IMR-90 (cell line): ENCODE data around the gene NADK2. TPM values are rescaled to one million over a fixed set of nuclear protein-coding genes. Genes with fewer than 3 reads are reported as not detected.

Source experiments
- ATAC-seq: fragments of 200-7000 bp; cut with Tn5 transposase; 2 replicates; pipeline ENCODE4 v1.9.1; 2020; ENCODE audit warnings: low read depth, mild to moderate bottlenecking, moderate library complexity
- BruUV-seq: library from RNA; stranded (reverse); fragments of 400-500 nt; replicated peaks from 2 replicates; lab custom pipeline; 2021; lab: Mats Ljungman, UMichigan
- CTCF ChIA-PET: fragments of 300-600 bp; formaldehyde crosslinking; extraction: SDS; loops from one replicate; lab custom pipeline; 2021; ENCODE audit warnings: antibody characterized with exemption; lab: Yijun Ruan, JAX
- POLR2A ChIA-PET: fragments of 300-600 bp; sonication (Branson Sonifier 250); formaldehyde crosslinking; loops from one replicate; lab custom pipeline; 2022; ENCODE audit warnings: antibody characterized with exemption; ENCODE audit not compliant: unreplicated experiment; lab: Charles Lee
- DNase-seq: peaks from one replicate; pipeline ENCODE4 v3.0.0; 2013
- H2AFZ ChIP-seq: replicated peaks from 2 replicates; pipeline ENCODE3; 2013; ENCODE audit warnings: low read length, mild to moderate bottlenecking; ENCODE audit not compliant: poor library complexity
- H2AK5ac ChIP-seq: 2 replicates; pipeline ENCODE4 v1.6.1; 2013; ENCODE audit warnings: low read depth, low read length, inconsistent platforms
- H2AK9ac ChIP-seq: replicated peaks from 2 replicates; pipeline ENCODE3; 2013; ENCODE audit warnings: mild to moderate bottlenecking, low read depth, low read length, moderate library complexity; ENCODE audit not compliant: poor library complexity
- H2BK120ac ChIP-seq: 2 replicates; pipeline ENCODE4 v1.6.1; 2013; ENCODE audit warnings: low read depth, low read length, inconsistent platforms
- H2BK15ac ChIP-seq: 3 replicates; pipeline ENCODE4 v1.6.1; 2013; ENCODE audit warnings: low read depth, low read length, inconsistent platforms
- H2BK20ac ChIP-seq: 2 replicates; pipeline ENCODE4 v1.6.1; 2013; ENCODE audit warnings: low read depth, mild to moderate bottlenecking, inconsistent platforms, low read length, moderate library complexity
- H2BK5ac ChIP-seq: 2 replicates; pipeline ENCODE4 v1.6.1; 2013; ENCODE audit warnings: mild to moderate bottlenecking, low read depth, low read length, inconsistent platforms; ENCODE audit not compliant: poor library complexity, severe bottlenecking
- H3K14ac ChIP-seq: replicated peaks from 2 replicates; pipeline ENCODE4 v1.6.1; 2013; ENCODE audit warnings: low read depth, low read length, inconsistent platforms
- H3K18ac ChIP-seq: 2 replicates; pipeline ENCODE4 v1.6.1; 2013; ENCODE audit warnings: low read depth, low read length, control low read depth
- H3K23ac ChIP-seq: 2 replicates; pipeline ENCODE4 v1.6.1; 2013; ENCODE audit warnings: low read depth, low read length, inconsistent platforms
- H3K27ac ChIP-seq: 2 replicates; pipeline ENCODE4 v1.5.1; 2013; ENCODE audit warnings: mild to moderate bottlenecking, control low read depth, low read length; ENCODE audit not compliant: insufficient read depth
- H3K27me3 ChIP-seq: 2 replicates; pipeline ENCODE4 v1.6.1; 2013; ENCODE audit warnings: low read length; ENCODE audit not compliant: control insufficient read depth, insufficient read depth
- H3K36me3 ChIP-seq: 2 replicates; pipeline ENCODE4 v1.6.1; 2013; ENCODE audit warnings: low read length, mixed read lengths; ENCODE audit not compliant: control insufficient read depth, insufficient read depth
- H3K4ac ChIP-seq: 2 replicates; pipeline ENCODE4 v1.6.1; 2013; ENCODE audit warnings: low read depth, low read length, inconsistent platforms
- H3K4me1 ChIP-seq: 2 replicates; pipeline ENCODE4 v1.6.1; 2013; ENCODE audit warnings: low read length, mixed read lengths; ENCODE audit not compliant: control insufficient read depth, insufficient read depth
- H3K4me2 ChIP-seq: 2 replicates; pipeline ENCODE4 v1.6.1; 2013; ENCODE audit warnings: low read depth, mild to moderate bottlenecking, control low read depth, low read length, moderate library complexity
- H3K4me3 ChIP-seq: 2 replicates; pipeline ENCODE4 v1.5.1; 2013; ENCODE audit warnings: low read depth, mild to moderate bottlenecking, control low read depth, low read length, moderate library complexity; ENCODE audit not compliant: insufficient read depth
- H3K56ac ChIP-seq: 2 replicates; pipeline ENCODE4 v1.6.1; 2013; ENCODE audit warnings: low read length, inconsistent platforms; ENCODE audit not compliant: insufficient read depth; ENCODE audit errors: extremely low read depth
- H3K79me1 ChIP-seq, 2 experiments: 2 replicates each; pipeline ENCODE4 v1.6.1; 2013; ENCODE audit warnings: low read length in 2 of 2, inconsistent platforms in 1 of 2, low read depth in 1 of 2
- H3K9ac ChIP-seq: 2 replicates; pipeline ENCODE4 v1.6.1; 2013; ENCODE audit warnings: low read depth, low read length, control low read depth
- H3K9me1 ChIP-seq: 2 replicates; pipeline ENCODE4 v1.6.1; 2013; ENCODE audit warnings: low read length, inconsistent platforms; ENCODE audit not compliant: insufficient read depth
- H3K9me3 ChIP-seq: 2 replicates; pipeline ENCODE4 v1.6.1; 2013; ENCODE audit warnings: low read length; ENCODE audit not compliant: control insufficient read depth, insufficient read depth
- H4K20me1 ChIP-seq: 2 replicates; pipeline ENCODE4 v1.6.1; 2013; ENCODE audit warnings: low read length, inconsistent platforms; ENCODE audit not compliant: insufficient read depth
- H4K5ac ChIP-seq: 2 replicates; pipeline ENCODE4 v1.6.1; 2013; ENCODE audit warnings: mild to moderate bottlenecking, low read depth, low read length, control low read depth
- H4K8ac ChIP-seq, 2 experiments: 2 replicates each; pipeline ENCODE4 v1.6.1; 2013; ENCODE audit warnings: low read depth in 2 of 2, low read length in 2 of 2, control low read depth in 1 of 2, inconsistent platforms in 1 of 2
- H4K91ac ChIP-seq: 2 replicates; pipeline ENCODE4 v1.6.1; 2013; ENCODE audit warnings: low read depth, low read length, inconsistent platforms; ENCODE audit not compliant: insufficient read depth
- BHLHE40 ChIP-seq: fragments of 150-350 bp; IDR thresholded peaks from 2 replicates; pipeline ENCODE4 v1.6.1; 2016; ENCODE audit warnings: mild to moderate bottlenecking, low read depth, low read length
- CEBPB ChIP-seq: IDR thresholded peaks from 2 replicates; pipeline ENCODE4 v1.6.1; 2012; ENCODE audit warnings: low read depth, low read length, improper control_type of control experiment
- CTCF ChIP-seq: conservative IDR thresholded peaks from 2 replicates; pipeline ENCODE4 v1.5.1; 2012; ENCODE audit warnings: mild to moderate bottlenecking, low read depth, low read length, improper control_type of control experiment
- ELK1 ChIP-seq: fragments of 150-350 bp; IDR thresholded peaks from 2 replicates; pipeline ENCODE4 v1.6.1; 2016; ENCODE audit warnings: low read depth, mild to moderate bottlenecking, low read length, moderate library complexity, borderline replicate concordance
- FOS ChIP-seq: fragments of 150-350 bp; IDR thresholded peaks from 2 replicates; pipeline ENCODE4 v1.6.1; 2016; ENCODE audit warnings: low read depth, low read length
- MAFK ChIP-seq: IDR thresholded peaks from 2 replicates; pipeline ENCODE4 v1.6.1; 2012; ENCODE audit warnings: low read depth, low read length, improper control_type of control experiment
- MAZ ChIP-seq: IDR thresholded peaks from 2 replicates; pipeline ENCODE4 v1.6.1; 2012; ENCODE audit warnings: low read depth, mild to moderate bottlenecking, low read length, improper control_type of control experiment, moderate library complexity, borderline replicate concordance
- MXI1 ChIP-seq: IDR thresholded peaks from 2 replicates; pipeline ENCODE4 v1.6.1; 2012; ENCODE audit warnings: low read depth, mild to moderate bottlenecking, low read length, moderate library complexity, borderline replicate concordance
- NFE2L2 ChIP-seq: fragments of 150-350 bp; IDR thresholded peaks from 2 replicates; pipeline ENCODE4 v1.6.1; 2016; ENCODE audit warnings: low read depth, mild to moderate bottlenecking, low read length
- POLR2A ChIP-seq: IDR thresholded peaks from 2 replicates; pipeline ENCODE4 v1.6.1; 2012; ENCODE audit warnings: mild to moderate bottlenecking, low read depth, low read length
- RFX5 ChIP-seq: IDR thresholded peaks from 2 replicates; pipeline ENCODE4 v1.8.0; 2012; ENCODE audit warnings: low read depth, mild to moderate bottlenecking, low read length, moderate library complexity
- SMC3 ChIP-seq: fragments of 150-350 bp; IDR thresholded peaks from 2 replicates; pipeline ENCODE4 v1.6.1; 2016; ENCODE audit warnings: low read depth, mild to moderate bottlenecking, antibody characterized with exemption, low read length, moderate library complexity
- USF2 ChIP-seq: fragments of 150-350 bp; IDR thresholded peaks from 2 replicates; pipeline ENCODE4 v1.6.1; 2017; ENCODE audit warnings: mild to moderate bottlenecking, antibody characterized with exemption, low read length, low read depth
- WGBS, 2 experiments: methylation state at CpG; one replicate each; pipeline versions ENCODE4 v1.1.5 to v1.1.7; 2013; ENCODE audit warnings: missing lambda C conversion rate in 2 of 2; ENCODE audit not compliant: insufficient read length in 1 of 2; ENCODE audit errors: extremely low coverage in 2 of 2; 5-methylcytosine and 5-hydroxymethylcytosine counted together
- dilution Hi-C: fragments of 300-500 bp; cut with HindIII; formaldehyde crosslinking; loops from one replicate; pipeline ENCODE4 v1.14.3; 2018; ENCODE audit warnings: low sequenced_read_pairs; ENCODE audit not compliant: unreplicated experiment
- in situ Hi-C: fragments of 300-500 bp; cut with MboI; formaldehyde crosslinking; loops from 3 replicates; pipeline ENCODE4 v1.14.3; 2019; ENCODE audit warnings: low sequenced_read_pairs, inconsistent platforms, mixed read lengths
- intact Hi-C: fragments of 100-400 bp; cut with micrococcal nuclease; formaldehyde crosslinking; loops from 2 replicates; pipeline ENCODE4 v1.10.0; 2022
- polyA plus RNA-seq, 3 experiments: library from polyadenylated mRNA; depleted of rRNA; stranded (reverse); fragments of >200 nt; gene quantifications; 2 replicates each; pipeline ENCODE4 v1.2.3, GENCODE V29; 2012; ENCODE audit warnings: low replicate concordance in 1 of 3
- total RNA-seq: library from RNA; depleted of rRNA; stranded (reverse); fragments of >200 nt; gene quantifications from 2 replicates; pipeline ENCODE4 v1.2.3, GENCODE V29; 2012

The NADK2 gene
- total and polyA plus RNA-seq, 2 of the 4 experiments (the other 2 are of a cell fraction), result 7.4 to 17.4 TPM

GRCh38 chr5:36173426-36173825 is 68.3 kb downstream of the NADK2 start:
- Histone ChIP-seq H3K14ac (no peak overlapping the region), H2AFZ (no peak overlapping the region), H3K4me3 (no peak overlapping the region), H2AK5ac (no peak overlapping the region), H3K79me1 (peaks cover 11 to 13% of the 10 kb centered on the region in 2 experiments; a peak in 2 of 4 replicates), H3K27ac (no peak overlapping the region), H4K5ac (no peak overlapping the region), H3K27me3 (no peaks in the 10 kb centered on the region), H2BK20ac (no peak overlapping the region), H4K20me1 (no peaks in the 10 kb centered on the region), H2BK15ac (no peak overlapping the region), H4K8ac (no peak overlapping the region), H3K23ac (no peak overlapping the region), H2AK9ac (no peak overlapping the region), H3K4me1 (0 out of 2 replicates have a peak, but pooled peaks cover 5% of the 10 kb centered on the region), H3K9me3 (no peaks in the 10 kb centered on the region), H3K4me2 (no peak overlapping the region), H3K18ac (no peak overlapping the region), H2BK120ac (no peak overlapping the region), H3K9me1 (peaks cover 5% of the 10 kb centered on the region; the same call in 1 of the 2 replicates), H3K56ac (no peak overlapping the region), H3K4ac (no peak overlapping the region), H3K36me3 (peaks cover 31% of the 10 kb centered on the region), H3K9ac (no peak overlapping the region), H4K91ac (no peak overlapping the region), H2BK5ac (no peak overlapping the region)
- TF ChIP-seq RFX5 (no peak), BHLHE40 (no peak), MXI1 (no peak), MAFK (no peak), CTCF (no peak), USF2 (no peak), CEBPB (no peak), SMC3 (no peak), NFE2L2 (no peak), FOS (no peak), MAZ (no peak), ELK1 (no peak), POLR2A (no peak)
- ChIA-PET POLR2A (no interaction called here), CTCF (no interaction called here)
- WGBS, 2 experiments, result no CpG with 5 or more reads among the region's 2 CpGs
- ATAC-seq, result no peak
- intact Hi-C loops, result loop anchor here (10.0 kb wide), 2 partner anchors 221 to 521 kb away; no protein-coding TSS in a partner anchor
- in situ Hi-C loops, result loop anchor here (10.0 kb wide), 1 partner anchor 131 kb away; the partner anchor contains the start of gene RANBP3L
- BruUV-seq, result no TSS peak
- dilution Hi-C loops, result no loop called here
- no peak for DNase-seq
